Measurements from ENCODE around the gene TUB. TPM values are rescaled to one million over a fixed set of nuclear protein-coding genes. Genes with fewer than 3 reads are reported as not detected.

TUB gene
- polyA plus RNA-seq, 1 of the 3 experiments (the other 2 are of a cell fraction) = 11.3 TPM

DNA sequence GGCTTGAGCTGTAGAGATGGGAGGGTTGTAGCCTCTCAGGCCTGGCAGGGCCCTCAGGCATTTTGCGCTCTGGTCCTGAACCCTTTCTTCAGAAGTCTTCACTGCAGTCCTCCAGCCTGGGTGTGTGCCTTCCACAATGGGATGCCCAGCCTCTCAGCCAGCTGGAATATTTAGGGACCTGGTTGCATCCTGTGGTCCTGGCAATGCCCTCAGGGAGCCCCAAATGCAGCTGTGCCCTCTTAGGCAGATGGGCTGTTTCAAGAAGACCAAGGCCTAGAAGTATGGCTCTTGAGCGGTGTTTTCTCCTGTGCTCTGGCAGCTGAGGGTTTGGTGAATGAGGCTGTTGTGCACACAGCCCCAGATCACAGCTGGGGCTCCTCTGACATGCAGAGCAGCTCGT is 6.7 kb downstream of the TUB start:
- ChIA-PET POLR2A (interaction anchor here (1.3 to 1.4 kb wide), 2 partner anchors 11 to 20 kb away, joined by 4 read pairs; no protein-coding TSS in a partner anchor), CTCF (interaction anchor here (0.6 to 26.8 kb wide), 11 partner anchors 9 to 1575 kb away, joined by 3 to 620 read pairs (median 59); partner anchors contain the start of genes EIF3F and TUB)
- peaks cover 0 to 7% of the 10 kb centered on the region in 2 experiments for H3K36me3 ChIP-seq (replicated peaks in 1 of 2; ENCODE audit: control insufficient read depth in 1 of 2, insufficient read depth in 2 of 2, low read length in 1 of 2)
- peaks cover 7 to 91% of the 10 kb centered on the region in 2 experiments; a peak in 3 of 4 replicates for H3K4me1 ChIP-seq (ENCODE audit: control insufficient read depth in 1 of 2, insufficient read depth in 2 of 2, low read depth in 1 of 2, low read length in 1 of 2)
- no peaks in the 10 kb centered on the region for H3F3A ChIP-seq (replicated peaks; ENCODE audit: insufficient read depth)
- DNase-seq = no peak
- H3K79me2 ChIP-seq (ENCODE audit: insufficient read depth) = 0 out of 2 replicates have a peak, but pooled peaks cover 2% of the 10 kb centered on the region
- no peaks in the 10 kb centered on the region for H3K27me3 ChIP-seq (ENCODE audit: insufficient read depth)
- H2AFZ ChIP-seq (ENCODE audit: low read depth) = no peak overlapping the region
- H3K9ac ChIP-seq = no peak overlapping the region
- H4K20me1 ChIP-seq (ENCODE audit: insufficient read depth) = peaks cover 39% of the 10 kb centered on the region
- 100% methylated on average over 2 of the region's 3 CpGs for WGBS (ENCODE audit: low lambda C conversion rate)
- no peaks in the 10 kb centered on the region for H3K9me2 ChIP-seq
- H3K9me3 ChIP-seq = no peaks in the 10 kb centered on the region
- no peak overlapping the region for H3K4me3 ChIP-seq (ENCODE audit: low read depth in 2 of 2, low read length in 1 of 2)
- H3K27ac ChIP-seq (ENCODE audit: low read depth in 2 of 2, low read length in 1 of 2) = peak overlapping the region in 1 of 2 experiments; percentile 92; a peak in 2 of 4 replicates
- H3K4me2 ChIP-seq = no peak overlapping the region
- TF ChIP-seq TCF12 (IDR thresholded peaks at IDR 0.05) = no peak

DNA sequence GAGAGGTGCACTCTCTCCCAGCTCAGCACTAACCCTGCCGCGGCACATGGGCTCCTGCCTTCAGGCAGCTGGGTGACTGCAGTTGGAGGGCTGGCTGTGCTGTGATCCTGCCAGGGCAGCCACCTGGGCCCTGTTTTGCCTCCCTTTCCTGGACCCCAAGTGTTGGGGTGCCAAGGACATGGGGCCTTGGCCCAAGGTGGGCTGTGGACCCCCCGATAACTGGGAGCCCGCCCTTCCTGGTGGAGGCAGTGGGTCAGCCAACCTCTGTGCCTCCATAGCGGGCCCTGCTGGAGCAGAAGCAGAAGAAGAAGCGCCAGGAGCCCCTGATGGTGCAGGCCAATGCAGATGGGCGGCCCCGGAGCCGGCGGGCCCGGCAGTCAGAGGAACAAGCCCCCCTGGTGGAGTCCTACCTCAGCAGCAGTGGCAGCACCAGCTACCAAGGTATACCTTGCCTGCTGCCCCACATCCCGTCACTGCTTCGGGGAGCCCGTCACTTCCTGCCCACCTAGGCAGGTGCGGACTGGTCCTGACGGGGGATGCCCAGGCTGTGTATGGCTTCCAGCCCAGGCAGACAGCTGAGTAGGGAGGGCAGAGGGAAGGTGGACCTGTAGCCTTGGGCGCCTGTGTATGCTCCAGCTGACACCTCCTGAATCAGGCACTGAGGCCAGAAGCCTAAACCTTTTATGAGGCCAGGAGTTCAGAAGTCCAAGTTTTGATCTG is 8.9 kb downstream of the TUB start:
- H3K27ac ChIP-seq (ENCODE audit: low read depth in 2 of 2, low read length in 1 of 2) = no peak overlapping the region; a peak in 1 of 4 replicates
- no peaks in the 10 kb centered on the region for H3F3A ChIP-seq (replicated peaks; ENCODE audit: insufficient read depth)
- peaks cover 34% of the 10 kb centered on the region for H4K20me1 ChIP-seq (ENCODE audit: insufficient read depth)
- TF ChIP-seq RXRA (IDR thresholded peaks at IDR 0.05; ENCODE audit: borderline replicate concordance, low read depth) (no peak), ZBTB33 (IDR thresholded peaks at IDR 0.05; ENCODE audit: borderline replicate concordance, low read depth) (no peak), MXI1 (IDR thresholded peaks at IDR 0.05; ENCODE audit: low read depth, low read length) (no peak), FOXM1 (IDR thresholded peaks at IDR 0.05; ENCODE audit: low read depth) (no peak), TEAD4 (IDR thresholded peaks at IDR 0.05; ENCODE audit: borderline replicate concordance, insufficient read depth) (no peak), TAF1 (IDR thresholded peaks at IDR 0.05; ENCODE audit: borderline replicate concordance, low read depth, low read length) (no peak), IRF3 (IDR thresholded peaks at IDR 0.05; ENCODE audit: low read depth, low read length) (no peak), RCOR1 (IDR thresholded peaks at IDR 0.05; ENCODE audit: low read length) (no peak), TCF12 (IDR thresholded peaks at IDR 0.05) (no peak), FOXJ3 (CRISPR knock-in tag; IDR thresholded peaks at IDR 0.05) (no peak), GABPA (IDR thresholded peaks at IDR 0.05; ENCODE audit: low read depth) (no peak), CTCF (IDR thresholded peaks at IDR 0.05) (no peak), RAD21 (IDR thresholded peaks at IDR 0.05; ENCODE audit: low read length) (no peak), NRF1 (IDR thresholded peaks at IDR 0.05; ENCODE audit: low read depth, low read length) (no peak)
- TF ChIP-seq, protein P1, sequence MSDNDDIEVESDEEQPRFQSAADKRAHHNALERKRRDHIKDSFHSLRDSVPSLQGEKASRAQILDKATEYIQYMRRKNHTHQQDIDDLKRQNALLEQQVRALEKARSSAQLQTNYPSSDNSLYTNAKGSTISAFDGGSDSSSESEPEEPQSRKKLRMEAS (IDR thresholded peaks at IDR 0.05; ENCODE audit: low read depth) = no peak
- TF ChIP-seq, protein P2, sequence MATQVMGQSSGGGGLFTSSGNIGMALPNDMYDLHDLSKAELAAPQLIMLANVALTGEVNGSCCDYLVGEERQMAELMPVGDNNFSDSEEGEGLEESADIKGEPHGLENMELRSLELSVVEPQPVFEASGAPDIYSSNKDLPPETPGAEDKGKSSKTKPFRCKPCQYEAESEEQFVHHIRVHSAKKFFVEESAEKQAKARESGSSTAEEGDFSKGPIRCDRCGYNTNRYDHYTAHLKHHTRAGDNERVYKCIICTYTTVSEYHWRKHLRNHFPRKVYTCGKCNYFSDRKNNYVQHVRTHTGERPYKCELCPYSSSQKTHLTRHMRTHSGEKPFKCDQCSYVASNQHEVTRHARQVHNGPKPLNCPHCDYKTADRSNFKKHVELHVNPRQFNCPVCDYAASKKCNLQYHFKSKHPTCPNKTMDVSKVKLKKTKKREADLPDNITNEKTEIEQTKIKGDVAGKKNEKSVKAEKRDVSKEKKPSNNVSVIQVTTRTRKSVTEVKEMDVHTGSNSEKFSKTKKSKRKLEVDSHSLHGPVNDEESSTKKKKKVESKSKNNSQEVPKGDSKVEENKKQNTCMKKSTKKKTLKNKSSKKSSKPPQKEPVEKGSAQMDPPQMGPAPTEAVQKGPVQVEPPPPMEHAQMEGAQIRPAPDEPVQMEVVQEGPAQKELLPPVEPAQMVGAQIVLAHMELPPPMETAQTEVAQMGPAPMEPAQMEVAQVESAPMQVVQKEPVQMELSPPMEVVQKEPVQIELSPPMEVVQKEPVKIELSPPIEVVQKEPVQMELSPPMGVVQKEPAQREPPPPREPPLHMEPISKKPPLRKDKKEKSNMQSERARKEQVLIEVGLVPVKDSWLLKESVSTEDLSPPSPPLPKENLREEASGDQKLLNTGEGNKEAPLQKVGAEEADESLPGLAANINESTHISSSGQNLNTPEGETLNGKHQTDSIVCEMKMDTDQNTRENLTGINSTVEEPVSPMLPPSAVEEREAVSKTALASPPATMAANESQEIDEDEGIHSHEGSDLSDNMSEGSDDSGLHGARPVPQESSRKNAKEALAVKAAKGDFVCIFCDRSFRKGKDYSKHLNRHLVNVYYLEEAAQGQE (IDR thresholded peaks at IDR 0.05; ENCODE audit: low read depth, low read length) = no peak

More for the DNA sequence above, 8.9 kb downstream of the TUB start:
- H2AFZ ChIP-seq (ENCODE audit: low read depth) = no peak overlapping the region
- H3K36me3 ChIP-seq (replicated peaks in 1 of 2; ENCODE audit: control insufficient read depth in 1 of 2, insufficient read depth in 2 of 2, low read length in 1 of 2) = peaks cover 0 to 13% of the 10 kb centered on the region in 2 experiments
- 100% methylated on average over 2 of the region's 17 CpGs for WGBS (ENCODE audit: low lambda C conversion rate)
- H3K4me2 ChIP-seq = no peak overlapping the region
- ChIA-PET CTCF (interaction anchor here (0.6 to 26.8 kb wide), 32 partner anchors 7 to 478 kb away, joined by 3 to 620 read pairs (median 5); partner anchors contain the start of genes EIF3F and TUB), POLR2A (interaction anchor here (0.8 to 1.7 kb wide), 3 partner anchors 7 to 57 kb away, joined by 5 to 6 read pairs (median 5); no protein-coding TSS in a partner anchor)
- no peaks in the 10 kb centered on the region for H3K9me3 ChIP-seq
- no peak for DNase-seq
- no peak overlapping the region for H3K9ac ChIP-seq
- H3K79me2 ChIP-seq (ENCODE audit: insufficient read depth) = 0 out of 2 replicates have a peak, but pooled peaks cover 2% of the 10 kb centered on the region
- H3K4me1 ChIP-seq (ENCODE audit: control insufficient read depth in 1 of 2, insufficient read depth in 2 of 2, low read depth in 1 of 2, low read length in 1 of 2) = peaks cover 4 to 74% of the 10 kb centered on the region in 2 experiments; a peak in 3 of 4 replicates
- H3K4me3 ChIP-seq (ENCODE audit: low read depth in 2 of 2, low read length in 1 of 2) = no peak overlapping the region
- no peaks in the 10 kb centered on the region for H3K9me2 ChIP-seq
- no peaks in the 10 kb centered on the region for H3K27me3 ChIP-seq (ENCODE audit: insufficient read depth)

Data from SK-N-SH (cell line).